ENCODE results near the gene E4F1. TPM values are rescaled to one million over a fixed set of nuclear protein-coding genes. Genes with fewer than 3 reads are reported as not detected.
"Not testable (repeated sequence)": the region's sequence is repeated elsewhere in the genome, so short reads cannot be mapped to it uniquely, and the experiment has no call there.

E4F1 gene
- total and polyA plus RNA-seq, 4 donors: 12.9 to 75.7 (median 19.4) TPM

GRCh38 chr16:2235234-2235651 lies 11.9 kb downstream of the E4F1 start:
- intact Hi-C loops (cut with DNase I): no loop called here
- H3K27me3 ChIP-seq (ENCODE audit: control insufficient read depth in 1 of 2, insufficient read depth in 2 of 2, low read length in 1 of 2): no peaks in the 10 kb centered on the region
- H3K4me1 ChIP-seq (ENCODE audit: control insufficient read depth in 1 of 2, insufficient read depth in 2 of 2, low read length in 2 of 2): no peaks in the 10 kb centered on the region
- no peak overlapping the region for H3K4me3 ChIP-seq (ENCODE audit: low read length in 2 of 2)
- ATAC-seq (ENCODE audit: low FRiP score) (no peak), DNase-seq (no peak)
- 93 to 95% methylated on average over 28 of the region's 28 CpGs for WGBS, 2 donors
- H3K27ac ChIP-seq (ENCODE audit: low read depth in 1 of 2, low read length in 2 of 2): no peak overlapping the region
- H3K9me3 ChIP-seq (ENCODE audit: control insufficient read depth, low read length): no peaks in the 10 kb centered on the region
- peaks cover 0 to 5% of the 10 kb centered on the region in 2 donors for H3K36me3 ChIP-seq (ENCODE audit: control insufficient read depth in 1 of 2, insufficient read depth in 2 of 2, low read length in 1 of 2)

GRCh38 chr16:2235695-2236336 lies 12.4 kb downstream of the E4F1 start:
- no peaks in the 10 kb centered on the region for H3K4me1 ChIP-seq (ENCODE audit: control insufficient read depth in 1 of 2, insufficient read depth in 2 of 2, low read length in 2 of 2)
- ATAC-seq (ENCODE audit: low FRiP score): no peak
- no peak for DNase-seq
- WGBS, 2 donors: 69 to 74% methylated on average over 19 of the region's 19 CpGs
- intact Hi-C loops (cut with DNase I): no loop called here
- H3K4me3 ChIP-seq (ENCODE audit: low read length in 2 of 2): no peak overlapping the region
- H3K9me3 ChIP-seq (ENCODE audit: control insufficient read depth, low read length): no peaks in the 10 kb centered on the region
- H3K27ac ChIP-seq (ENCODE audit: low read depth in 1 of 2, low read length in 2 of 2): no peak overlapping the region
- peaks cover 0 to 5% of the 10 kb centered on the region in 2 donors for H3K36me3 ChIP-seq (ENCODE audit: control insufficient read depth in 1 of 2, insufficient read depth in 2 of 2, low read length in 1 of 2)
- no peaks in the 10 kb centered on the region for H3K27me3 ChIP-seq (ENCODE audit: control insufficient read depth in 1 of 2, insufficient read depth in 2 of 2, low read length in 1 of 2)

- H3K4me1 ChIP-seq (ENCODE audit: control insufficient read depth in 1 of 2, insufficient read depth in 2 of 2, low read length in 2 of 2): no peaks in the 10 kb centered on the region
- ATAC-seq (ENCODE audit: low FRiP score) (peak; percentile 33), DNase-seq (peak in 1 of 2 donors; percentile 65)
- no peak within 1 kb of the TSS for H3K4me3 ChIP-seq (ENCODE audit: low read length in 2 of 2)
- H3K27ac ChIP-seq (ENCODE audit: low read depth in 1 of 2, low read length in 2 of 2): no peak within 1 kb of the TSS
- H3K36me3 ChIP-seq (ENCODE audit: control insufficient read depth in 1 of 2, insufficient read depth in 2 of 2, low read length in 1 of 2): peaks cover 0 to 5% of the 10 kb centered on the region in 2 donors
- intact Hi-C loops (cut with DNase I): no loop called here
- H3K9me3 ChIP-seq (ENCODE audit: control insufficient read depth, low read length): no peaks in the 10 kb centered on the region
- 2 to 3% methylated on average over 54 to 64 of the region's 64 CpGs for WGBS, 2 donors
- no peaks in the 10 kb centered on the region for H3K27me3 ChIP-seq (ENCODE audit: control insufficient read depth in 1 of 2, insufficient read depth in 2 of 2, low read length in 1 of 2)
Measured at GRCh38 chr16:2236337-2237101, 13.1 kb downstream of the E4F1 start, which contains the start of gene DNASE1L2. Gene DNASE1L2 (plus strand): TSS chr16:2236444. CDS start chr16:2236817, 373 bp downstream.

DNA sequence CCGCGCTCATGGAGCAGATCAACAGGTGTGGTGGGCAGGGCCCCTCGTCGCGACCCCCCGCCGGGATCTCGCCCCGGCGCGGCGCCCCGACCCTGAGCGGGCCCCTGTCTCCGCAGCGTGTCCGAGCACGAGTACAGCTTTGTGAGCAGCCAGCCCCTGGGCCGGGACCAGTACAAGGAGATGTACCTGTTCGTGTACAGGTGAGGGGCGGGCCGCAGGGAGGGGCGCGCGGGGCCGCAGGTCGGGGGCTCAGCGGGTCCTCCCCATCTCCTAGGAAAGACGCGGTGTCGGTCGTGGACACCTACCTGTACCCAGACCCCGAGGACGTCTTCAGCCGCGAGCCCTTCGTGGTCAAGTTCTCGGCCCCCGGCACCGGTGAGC lies 13.7 kb downstream of the E4F1 start:
- no peaks in the 10 kb centered on the region for H3K27me3 ChIP-seq (ENCODE audit: control insufficient read depth in 1 of 2, insufficient read depth in 2 of 2, low read length in 1 of 2)
- no peak for ATAC-seq (ENCODE audit: low FRiP score)
- H3K4me1 ChIP-seq (ENCODE audit: control insufficient read depth in 1 of 2, insufficient read depth in 2 of 2, low read length in 2 of 2): no peaks in the 10 kb centered on the region
- H3K4me3 ChIP-seq (ENCODE audit: low read length in 2 of 2): no peak overlapping the region
- WGBS, 2 donors: 6 to 8% methylated on average over 40 of the region's 40 CpGs
- DNase-seq: no peak
- peaks cover 0 to 5% of the 10 kb centered on the region in 2 donors for H3K36me3 ChIP-seq (ENCODE audit: control insufficient read depth in 1 of 2, insufficient read depth in 2 of 2, low read length in 1 of 2)
- H3K9me3 ChIP-seq (ENCODE audit: control insufficient read depth, low read length): no peaks in the 10 kb centered on the region
- intact Hi-C loops (cut with DNase I): no loop called here
- H3K27ac ChIP-seq (ENCODE audit: low read depth in 1 of 2, low read length in 2 of 2): no peak overlapping the region

- no peak overlapping the region for H3K27ac ChIP-seq (ENCODE audit: low read depth in 1 of 2, low read length in 2 of 2)
- no peaks in the 10 kb centered on the region for H3K4me1 ChIP-seq (ENCODE audit: control insufficient read depth in 1 of 2, insufficient read depth in 2 of 2, low read length in 2 of 2)
- peaks cover 0 to 7% of the 10 kb centered on the region in 2 donors for H3K36me3 ChIP-seq (ENCODE audit: control insufficient read depth in 1 of 2, insufficient read depth in 2 of 2, low read length in 1 of 2)
- WGBS, 2 donors: 36 to 39% methylated on average over 56 to 65 of the region's 65 CpGs
- no peaks in the 10 kb centered on the region for H3K27me3 ChIP-seq (ENCODE audit: control insufficient read depth in 1 of 2, insufficient read depth in 2 of 2, low read length in 1 of 2)
- intact Hi-C loops (cut with DNase I): no loop called here
- H3K9me3 ChIP-seq (ENCODE audit: control insufficient read depth, low read length): no peaks in the 10 kb centered on the region
- ATAC-seq (ENCODE audit: low FRiP score) (no peak), DNase-seq (no peak)
- no peak overlapping the region for H3K4me3 ChIP-seq (ENCODE audit: low read length in 2 of 2)
Measured at GRCh38 chr16:2237493-2238149, 14.2 kb downstream of the E4F1 start.

DNA sequence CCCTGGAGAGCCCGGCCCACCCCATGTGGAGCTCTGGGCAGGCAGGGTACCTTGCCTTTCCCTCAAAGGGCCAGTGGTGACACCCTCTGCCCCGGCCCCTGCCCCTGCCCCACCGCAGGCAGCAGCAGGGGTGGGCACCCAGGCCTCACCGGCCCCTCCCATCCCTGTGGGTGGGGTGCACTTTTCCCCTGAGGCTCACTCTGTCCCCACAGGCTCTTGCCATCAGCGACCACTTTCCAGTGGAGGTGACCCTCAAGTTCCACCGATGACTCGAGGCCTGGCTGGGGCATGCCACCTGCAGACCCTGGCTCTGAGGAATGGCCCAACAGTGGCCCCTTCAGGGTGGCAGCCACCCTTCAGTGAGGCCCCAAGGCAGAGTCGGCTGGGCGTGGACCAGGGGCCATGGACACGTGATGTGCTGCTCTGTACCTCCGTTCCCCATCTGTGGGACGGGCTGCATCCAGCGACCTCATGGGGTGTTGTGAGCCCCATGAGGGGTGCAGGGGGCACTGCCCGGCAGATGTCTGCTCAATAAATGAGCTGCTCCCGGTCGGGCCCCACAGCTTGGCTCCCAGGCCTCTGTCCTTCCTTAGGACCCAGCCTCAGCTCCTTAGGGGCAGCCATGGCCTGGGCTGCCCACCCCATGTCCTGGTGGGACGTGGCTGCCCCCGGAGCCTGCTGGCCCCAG lies 14.9 kb downstream of the E4F1 start:
- Histone ChIP-seq H3K4me3 (ENCODE audit: low read length in 2 of 2) (no peak overlapping the region), H3K4me1 (ENCODE audit: control insufficient read depth in 1 of 2, insufficient read depth in 2 of 2, low read length in 2 of 2) (no peaks in the 10 kb centered on the region), H3K9me3 (ENCODE audit: control insufficient read depth, low read length) (no peaks in the 10 kb centered on the region), H3K36me3 (ENCODE audit: control insufficient read depth in 1 of 2, insufficient read depth in 2 of 2, low read length in 1 of 2) (peaks cover 0 to 8% of the 10 kb centered on the region in 2 donors), H3K27me3 (ENCODE audit: control insufficient read depth in 1 of 2, insufficient read depth in 2 of 2, low read length in 1 of 2) (no peaks in the 10 kb centered on the region), H3K27ac (ENCODE audit: low read depth in 1 of 2, low read length in 2 of 2) (no peak overlapping the region)
- ATAC-seq (ENCODE audit: low FRiP score): no peak
- intact Hi-C loops (cut with DNase I): no loop called here
- 74 to 79% methylated on average over 18 of the region's 18 CpGs for WGBS, 2 donors
- DNase-seq: no peak

DNA sequence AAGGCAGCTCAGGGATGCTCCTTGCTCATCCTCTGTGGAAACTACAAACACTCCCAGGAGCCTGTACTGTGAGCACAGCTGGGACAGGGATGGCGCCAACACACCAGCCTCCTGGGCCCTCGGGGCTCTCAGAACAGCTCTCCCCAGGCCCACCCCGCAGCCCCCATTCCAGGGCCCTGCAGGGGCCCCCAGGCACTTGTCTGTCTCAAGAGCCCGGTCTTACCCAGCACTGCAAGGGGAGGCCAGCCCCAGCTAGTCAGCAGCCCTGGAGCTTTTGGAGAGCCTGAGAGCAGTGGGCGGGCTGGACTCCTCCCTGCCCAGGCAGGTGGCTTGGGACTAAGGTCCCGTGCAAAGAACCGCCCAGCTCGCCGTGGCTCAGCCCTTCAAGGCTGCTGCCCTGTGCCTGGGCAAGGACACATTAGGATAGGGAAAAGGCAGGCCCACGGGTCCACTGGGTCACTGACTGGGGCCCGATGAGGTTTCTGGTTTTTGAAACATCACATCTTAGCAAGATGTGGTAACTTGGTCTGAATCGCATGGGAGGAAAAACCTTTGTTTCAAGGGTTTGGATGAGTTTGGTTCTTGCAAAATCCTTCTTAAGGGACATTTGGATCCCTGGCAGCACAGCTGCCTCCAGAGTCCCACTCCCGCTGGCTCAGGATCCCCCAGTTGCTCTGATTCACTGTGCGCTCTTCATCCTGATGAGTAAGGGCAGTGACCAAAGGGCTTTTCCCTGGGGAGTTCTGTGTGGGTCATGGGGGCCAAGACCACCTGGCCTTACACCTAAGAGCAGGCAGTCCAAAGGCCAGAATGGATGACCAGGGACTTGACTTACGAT lies 15.7 kb downstream of the E4F1 start:
- intact Hi-C loops (cut with DNase I): no loop called here
- WGBS, 2 donors: 83 to 86% methylated on average over 15 of the region's 15 CpGs

DNA sequence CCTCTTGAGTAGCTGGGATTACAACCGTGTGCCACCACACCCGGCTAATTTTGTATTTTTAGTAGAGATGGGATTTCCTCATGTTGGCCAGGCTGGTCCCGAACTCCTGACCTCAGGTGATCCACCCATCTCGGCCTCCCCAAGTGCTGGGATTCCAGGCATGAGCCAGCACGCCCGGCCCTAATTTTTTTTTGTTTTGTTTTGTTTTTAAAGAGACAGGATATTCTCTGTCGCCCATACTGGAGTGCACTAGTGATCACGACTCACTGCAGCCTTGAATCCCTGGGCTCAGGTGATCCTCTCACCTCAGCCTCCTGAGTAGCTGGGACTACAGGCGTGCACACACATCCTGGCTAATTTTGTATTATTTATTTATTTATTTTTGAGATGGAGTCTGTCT lies 16.9 kb downstream of the E4F1 start:
- H3K9me3 ChIP-seq (ENCODE audit: control insufficient read depth, low read length); H3K4me1 ChIP-seq (ENCODE audit: control insufficient read depth in 1 of 2, insufficient read depth in 2 of 2, low read length in 2 of 2); ATAC-seq (ENCODE audit: low FRiP score); H3K27ac ChIP-seq (ENCODE audit: low read depth in 1 of 2, low read length in 2 of 2); H3K36me3 ChIP-seq (ENCODE audit: control insufficient read depth in 1 of 2, insufficient read depth in 2 of 2, low read length in 1 of 2); H3K4me3 ChIP-seq (ENCODE audit: low read length in 2 of 2); intact Hi-C loops (cut with DNase I); H3K27me3 ChIP-seq (ENCODE audit: control insufficient read depth in 1 of 2, insufficient read depth in 2 of 2, low read length in 1 of 2); DNase-seq: not testable (repeated sequence)
- 82 to 86% methylated on average over 9 of the region's 9 CpGs for WGBS, 2 donors

More for the DNA sequence above, 15.7 kb downstream of the E4F1 start:
- Histone ChIP-seq H3K9me3 (ENCODE audit: control insufficient read depth, low read length) (no peaks in the 10 kb centered on the region), H3K4me1 (ENCODE audit: control insufficient read depth in 1 of 2, insufficient read depth in 2 of 2, low read length in 2 of 2) (no peaks in the 10 kb centered on the region), H3K36me3 (ENCODE audit: control insufficient read depth in 1 of 2, insufficient read depth in 2 of 2, low read length in 1 of 2) (peaks cover 0 to 7% of the 10 kb centered on the region in 2 donors), H3K27ac (ENCODE audit: low read depth in 1 of 2, low read length in 2 of 2) (no peak overlapping the region), H3K27me3 (ENCODE audit: control insufficient read depth in 1 of 2, insufficient read depth in 2 of 2, low read length in 1 of 2) (no peaks in the 10 kb centered on the region), H3K4me3 (ENCODE audit: low read length in 2 of 2) (no peak overlapping the region)
- DNase-seq: no peak
- ATAC-seq (ENCODE audit: low FRiP score): no peak

All from aorta (tissue), 5 donors.